Colonic mucosa (tissue), 4 donors: ENCODE data around the gene PRKACG. TPM values are rescaled to one million over a fixed set of nuclear protein-coding genes. Genes with fewer than 3 reads are reported as not detected.

Source experiments
- DNase-seq: peaks from one replicate; pipeline ENCODE4 v3.0.0-alpha.2; 2020
- H3K27ac ChIP-seq: fragments of 200-600 bp; one replicate; pipeline ENCODE4 v1.8.0; 2021
- H3K27me3 ChIP-seq: fragments of 200-600 bp; one replicate; pipeline ENCODE4 v1.8.0; 2021
- H3K36me3 ChIP-seq: fragments of 200-600 bp; one replicate; pipeline ENCODE4 v1.8.0; 2021
- H3K4me1 ChIP-seq: fragments of 200-600 bp; one replicate; pipeline ENCODE4 v1.8.0; 2021; ENCODE audit warnings: mild to moderate bottlenecking
- H3K4me3 ChIP-seq: fragments of 200-600 bp; one replicate; pipeline ENCODE4 v1.8.0; 2021
- H3K9ac ChIP-seq, 2 donors: one replicate each; pipeline ENCODE4 v1.7.0; 2013; ENCODE audit warnings: control low read depth in 2 of 2, low read depth in 2 of 2, low read length in 2 of 2
- H3K9me3 ChIP-seq: fragments of 200-600 bp; one replicate; pipeline ENCODE4 v1.8.0; 2021
- intact Hi-C: fragments of 100-400 bp; cut with DNase I; formaldehyde crosslinking; loops from one replicate; pipeline ENCODE4 v1.14.1; 2022
- total RNA-seq, 2 donors: library from RNA; stranded (reverse); fragmentation: NEBNext Ultra II Directional in 1 of 2; extraction: Animal tissue kit (Norgen Biotek cat#: 25700) in 1 of 2; gene quantifications; one replicate each; pipeline ENCODE4 v1.2.1, GENCODE V29; 2021
- TF ChIP-seq, protein P1 (sequence below): fragments of 200-600 bp; IDR thresholded peaks from one replicate; pipeline ENCODE4 v1.8.0; 2022; ENCODE audit warnings: antibody characterized with exemption, mild to moderate bottlenecking
- donor health status: healthy.
- donor health status: DM: no; HTN: no; CAD: no.
- donor health status: DM: no; HTN: no; CAD: no.

The PRKACG gene
- total RNA-seq, 2 donors from 2014 or later: not detected

DNA sequence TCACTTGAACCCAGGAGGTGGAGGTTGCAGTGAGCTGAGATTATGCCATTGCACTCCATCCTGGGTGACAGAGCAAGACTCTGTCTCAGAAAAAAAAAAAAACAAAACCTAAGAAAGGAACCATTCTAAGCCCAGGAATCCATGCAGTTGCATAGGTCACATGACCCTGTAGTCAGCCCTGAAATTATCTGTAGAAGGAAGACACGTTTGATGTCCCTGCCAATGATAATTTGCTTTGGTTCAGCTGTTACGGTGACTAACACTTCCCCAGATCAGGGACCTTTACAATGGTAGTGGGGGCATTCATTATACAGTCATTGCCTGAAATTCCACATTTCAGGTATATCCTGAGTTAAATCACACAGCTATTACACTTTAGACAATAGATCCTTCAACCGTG is 50.5 kb downstream of the PRKACG start:
- peaks cover 8% of the 10 kb centered on the region for H3K4me1 ChIP-seq
- DNase-seq: no peak
- intact Hi-C loops: no loop called here
- no peaks in the 10 kb centered on the region for H3K27me3 ChIP-seq
- TF ChIP-seq, protein P1, sequence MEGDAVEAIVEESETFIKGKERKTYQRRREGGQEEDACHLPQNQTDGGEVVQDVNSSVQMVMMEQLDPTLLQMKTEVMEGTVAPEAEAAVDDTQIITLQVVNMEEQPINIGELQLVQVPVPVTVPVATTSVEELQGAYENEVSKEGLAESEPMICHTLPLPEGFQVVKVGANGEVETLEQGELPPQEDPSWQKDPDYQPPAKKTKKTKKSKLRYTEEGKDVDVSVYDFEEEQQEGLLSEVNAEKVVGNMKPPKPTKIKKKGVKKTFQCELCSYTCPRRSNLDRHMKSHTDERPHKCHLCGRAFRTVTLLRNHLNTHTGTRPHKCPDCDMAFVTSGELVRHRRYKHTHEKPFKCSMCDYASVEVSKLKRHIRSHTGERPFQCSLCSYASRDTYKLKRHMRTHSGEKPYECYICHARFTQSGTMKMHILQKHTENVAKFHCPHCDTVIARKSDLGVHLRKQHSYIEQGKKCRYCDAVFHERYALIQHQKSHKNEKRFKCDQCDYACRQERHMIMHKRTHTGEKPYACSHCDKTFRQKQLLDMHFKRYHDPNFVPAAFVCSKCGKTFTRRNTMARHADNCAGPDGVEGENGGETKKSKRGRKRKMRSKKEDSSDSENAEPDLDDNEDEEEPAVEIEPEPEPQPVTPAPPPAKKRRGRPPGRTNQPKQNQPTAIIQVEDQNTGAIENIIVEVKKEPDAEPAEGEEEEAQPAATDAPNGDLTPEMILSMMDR: no peak
- H3K27ac ChIP-seq: peak overlapping the region; percentile 79
- peak overlapping the region in 1 of 2 donors; percentile 27 for H3K9ac ChIP-seq
- no peaks in the 10 kb centered on the region for H3K36me3 ChIP-seq
- no peak overlapping the region for H3K4me3 ChIP-seq
- H3K9me3 ChIP-seq: no peaks in the 10 kb centered on the region

Other genes starting within 250 kb of the PRKACG start
- gene FXN, start 21.6 kb upstream of the PRKACG start, total RNA-seq: 10 to 100 TPM in 1 of 2 donors, 1 to 10 TPM in 1; 9.7 to 16.9 TPM
- 100 to 1,000 TPM; 133 to 174 TPM for gene TJP2, start 160.2 kb upstream of the PRKACG start, total RNA-seq